Hepatic stellate cell (primary cell): Measurements from ENCODE around the gene C3orf49.

ENCODE experiments used
- DNase-seq: peaks from one replicate; pipeline ENCODE4 v3.0.0; 2011; ENCODE audit warnings: low spot score

The C3orf49 gene

DNA sequence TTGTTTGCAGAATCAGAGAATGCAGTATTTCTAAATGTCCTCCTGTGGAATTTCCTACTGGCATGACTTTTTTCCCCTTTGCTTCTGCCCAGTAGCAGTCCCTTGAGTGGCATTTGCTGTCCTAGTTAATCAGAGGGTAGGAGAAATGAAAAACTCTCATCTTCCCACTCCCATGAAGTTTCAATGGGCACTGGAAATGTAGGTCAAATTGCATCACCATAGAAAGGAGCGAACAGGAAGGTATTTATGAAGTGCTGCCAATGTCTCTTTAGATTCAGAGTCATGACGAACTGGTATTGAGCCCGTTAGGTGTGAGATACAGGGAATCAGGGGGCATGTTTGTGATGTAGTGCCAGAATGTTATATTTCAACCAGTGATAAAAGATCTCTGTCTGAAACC is 67.8 kb downstream of the C3orf49 start:
- DNase-seq, result no peak

DNA sequence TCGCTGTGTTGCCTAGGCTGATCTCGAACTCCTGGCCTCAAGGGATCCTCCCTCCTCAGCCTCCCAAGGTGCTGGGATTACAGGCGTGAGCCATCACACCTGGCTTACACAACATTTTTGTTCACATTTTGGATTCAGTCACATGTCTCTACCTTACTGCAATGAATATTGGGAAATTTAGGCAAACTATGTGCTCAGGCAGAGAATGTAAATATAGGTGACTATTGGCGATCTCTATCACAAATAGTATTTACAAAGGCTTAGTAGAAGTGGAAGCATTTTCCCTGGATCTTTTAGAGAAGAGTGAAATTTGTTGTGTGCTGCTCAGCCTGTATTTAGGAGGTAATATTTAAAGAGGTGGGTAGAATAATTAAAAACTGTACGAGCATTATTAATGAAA is 72.4 kb downstream of the C3orf49 start:
- no peak for DNase-seq

- no peak for DNase-seq
Observed at GRCh38 chr3:63892773-63893352, 73.8 kb downstream of the C3orf49 start.

DNA sequence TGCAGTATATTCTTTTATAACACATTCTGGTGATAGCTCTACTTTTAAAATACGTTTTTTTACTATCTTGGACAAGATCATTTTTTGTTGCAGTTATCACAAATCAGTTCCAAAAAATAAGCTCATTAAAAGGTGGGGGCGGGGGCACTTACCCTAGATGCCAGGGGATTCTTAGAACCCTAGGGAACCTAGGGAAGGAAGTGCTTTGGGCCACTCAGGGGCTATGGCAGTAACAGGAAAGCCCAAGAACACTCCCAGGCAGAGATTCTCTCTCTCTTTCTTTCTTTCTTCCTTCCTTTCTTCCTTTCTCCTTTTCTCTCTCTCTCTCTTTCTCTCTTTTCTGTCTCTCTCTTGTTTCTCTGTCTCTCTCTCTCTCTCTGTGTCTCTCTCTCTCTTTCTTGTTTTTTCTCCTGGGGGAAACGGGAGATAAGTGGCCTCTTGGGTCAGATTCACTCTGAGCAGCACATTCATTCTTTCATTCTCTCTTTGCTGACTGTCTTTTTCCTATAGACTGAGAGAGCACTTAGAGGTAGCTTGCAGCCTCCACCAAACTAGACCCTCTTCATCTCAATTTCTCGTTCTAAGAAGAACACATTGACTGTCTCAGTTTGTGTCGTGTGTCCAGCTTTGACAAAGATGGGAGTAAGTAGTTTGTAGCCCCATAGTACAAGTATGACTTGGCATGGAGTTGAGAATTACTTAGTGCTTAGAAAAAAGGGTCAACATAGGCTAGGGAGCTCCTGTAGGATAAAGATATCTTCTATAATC is 76.5 kb downstream of the C3orf49 start:
- DNase-seq, result no peak

DNA sequence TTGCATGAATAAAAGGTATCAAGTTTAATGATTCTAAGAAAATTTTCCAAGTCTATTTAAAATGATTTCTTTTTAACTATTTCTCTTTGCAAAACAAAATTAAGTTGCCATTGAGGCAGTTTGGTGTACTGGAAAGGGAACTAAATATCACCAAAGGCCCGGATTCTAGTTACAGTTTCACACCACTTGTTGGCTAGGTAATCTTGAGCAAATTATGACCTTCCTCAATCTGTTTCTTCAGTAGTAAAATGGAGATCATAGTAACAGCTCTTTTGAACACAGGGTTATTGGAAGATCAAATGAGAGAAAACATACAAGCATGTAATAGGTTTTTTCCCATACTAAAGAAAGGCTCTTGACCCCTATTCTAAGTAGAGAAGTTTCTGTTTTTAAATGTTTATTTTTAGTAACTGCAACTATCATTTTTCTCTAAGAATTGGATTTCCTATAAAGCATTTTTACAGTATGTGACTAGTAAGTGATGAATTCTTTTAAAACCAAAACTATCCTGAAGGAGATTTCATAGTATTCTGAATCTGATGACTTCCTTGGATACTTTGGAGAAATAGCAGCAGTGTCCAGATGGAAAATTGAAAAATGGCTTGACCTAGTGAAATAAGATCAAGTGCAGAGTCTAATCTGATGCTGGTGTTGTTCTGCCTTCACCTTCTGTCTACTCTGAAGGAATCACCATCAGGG is 77.4 kb downstream of the C3orf49 start:
- DNase-seq, result no peak
